Measurements from ENCODE around the gene TTPAL. TPM values are rescaled to one million over a fixed set of nuclear protein-coding genes. Genes with fewer than 3 reads are reported as not detected.
A peak's percentile ranks its signal among the peaks of the same experiment; 100 is the strongest.

TTPAL gene
- total and polyA plus RNA-seq, 8 donors, result 2.1 to 18.3 (median 4.8) TPM

GRCh38 chr20:44461142-44461802 is 14.4 kb upstream of the TTPAL start:
- no peak overlapping the region for H3K27ac ChIP-seq
- no peak overlapping the region for H3K4me3 ChIP-seq
- no peak for TF ChIP-seq EP300 (IDR thresholded peaks at IDR 0.05)
- no peak for TF ChIP-seq POLR2A (IDR thresholded peaks at IDR 0.05)
- TF ChIP-seq POLR2AphosphoS5 (IDR thresholded peaks at IDR 0.05), result no peak
- no peak for TF ChIP-seq CTCF (IDR thresholded peaks at IDR 0.05)
- DNase-seq, result no peak
- H3K9me3 ChIP-seq, result no peaks in the 10 kb centered on the region
- H3K4me1 ChIP-seq, result peaks cover 0 to 3% (median 0%) of the 10 kb centered on the region in 4 donors
- no peaks in the 10 kb centered on the region for H3K36me3 ChIP-seq
- 40 to 54% (median 45%) methylated on average over 6 of the region's 6 CpGs for WGBS, 5 donors
- intact Hi-C loops (cut with DNase I; ENCODE audit: low total_unique reads), result no loop called here
- H3K27me3 ChIP-seq, result no peaks in the 10 kb centered on the region

- Histone ChIP-seq H3K4me3 (no peak overlapping the region), H3K4me1 (peaks cover 0 to 3% (median 0%) of the 10 kb centered on the region in 4 donors), H3K36me3 (no peaks in the 10 kb centered on the region), H3K27me3 (no peaks in the 10 kb centered on the region), H3K27ac (no peak overlapping the region), H3K9me3 (no peaks in the 10 kb centered on the region)
- TF ChIP-seq POLR2A (IDR thresholded peaks at IDR 0.05), result no peak
- TF ChIP-seq CTCF (IDR thresholded peaks at IDR 0.05), result no peak
- no peak for TF ChIP-seq EP300 (IDR thresholded peaks at IDR 0.05)
- no peak for TF ChIP-seq POLR2AphosphoS5 (IDR thresholded peaks at IDR 0.05)
- intact Hi-C loops (cut with DNase I; ENCODE audit: low total_unique reads), result no loop called here
- WGBS, 5 donors, result 52 to 66% (median 55%) methylated on average over 5 of the region's 5 CpGs
- no peak for DNase-seq
Measured at GRCh38 chr20:44461803-44462174, 13.9 kb upstream of the TTPAL start.

GRCh38 chr20:44463466-44463865 is 12.2 kb upstream of the TTPAL start:
- Histone ChIP-seq H3K4me3 (no peak overlapping the region), H3K36me3 (no peaks in the 10 kb centered on the region), H3K27ac (no peak overlapping the region), H3K9me3 (no peaks in the 10 kb centered on the region), H3K4me1 (peaks cover 0 to 3% (median 0%) of the 10 kb centered on the region in 4 donors), H3K27me3 (no peaks in the 10 kb centered on the region)
- TF ChIP-seq CTCF (IDR thresholded peaks at IDR 0.05) (no peak), POLR2A (IDR thresholded peaks at IDR 0.05) (no peak), EP300 (IDR thresholded peaks at IDR 0.05) (no peak), POLR2AphosphoS5 (IDR thresholded peaks at IDR 0.05) (no peak)
- WGBS, 5 donors, result 74 to 84% (median 81%) methylated on average over 5 of the region's 5 CpGs
- DNase-seq, result no peak
- intact Hi-C loops (cut with DNase I; ENCODE audit: low total_unique reads), result no loop called here

GRCh38 chr20:44464514-44464913 is 11.2 kb upstream of the TTPAL start:
- DNase-seq, result no peak
- H3K27me3 ChIP-seq, result no peaks in the 10 kb centered on the region
- 81 to 86% (median 84%) methylated on average over 3 of the region's 3 CpGs for WGBS, 5 donors
- H3K36me3 ChIP-seq, result no peaks in the 10 kb centered on the region
- intact Hi-C loops (cut with DNase I; ENCODE audit: low total_unique reads), result no loop called here
- H3K27ac ChIP-seq, result no peak overlapping the region
- H3K4me1 ChIP-seq, result peaks cover 0 to 3% (median 0%) of the 10 kb centered on the region in 4 donors
- no peak for TF ChIP-seq POLR2A (IDR thresholded peaks at IDR 0.05)
- no peak for TF ChIP-seq EP300 (IDR thresholded peaks at IDR 0.05)
- no peak for TF ChIP-seq POLR2AphosphoS5 (IDR thresholded peaks at IDR 0.05)
- H3K4me3 ChIP-seq, result no peak overlapping the region
- no peaks in the 10 kb centered on the region for H3K9me3 ChIP-seq

GRCh38 chr20:44465001-44465560 is 10.6 kb upstream of the TTPAL start:
- WGBS, 5 donors, result 15 to 40% (median 36%) methylated on average over 3 of the region's 3 CpGs
- Histone ChIP-seq H3K27ac (no peak overlapping the region), H3K36me3 (no peaks in the 10 kb centered on the region), H3K4me1 (peaks cover 0 to 3% (median 0%) of the 10 kb centered on the region in 4 donors), H3K27me3 (no peaks in the 10 kb centered on the region), H3K4me3 (no peak overlapping the region), H3K9me3 (no peaks in the 10 kb centered on the region)
- TF ChIP-seq EP300 (IDR thresholded peaks at IDR 0.05) (no peak), POLR2AphosphoS5 (IDR thresholded peaks at IDR 0.05) (no peak), CTCF (IDR thresholded peaks at IDR 0.05) (no peak), POLR2A (IDR thresholded peaks at IDR 0.05) (no peak)
- DNase-seq, result peak; percentile 66
- intact Hi-C loops (cut with DNase I; ENCODE audit: low total_unique reads), result no loop called here
